ENCODE data around the gene NEK10. TPM values are rescaled to one million over a fixed set of nuclear protein-coding genes. Genes with fewer than 3 reads are reported as not detected.

The NEK10 gene
- total and polyA plus RNA-seq, 2 of the 4 experiments (the other 2 are of a cell fraction), result 2.2 to 6.6 TPM

DNA sequence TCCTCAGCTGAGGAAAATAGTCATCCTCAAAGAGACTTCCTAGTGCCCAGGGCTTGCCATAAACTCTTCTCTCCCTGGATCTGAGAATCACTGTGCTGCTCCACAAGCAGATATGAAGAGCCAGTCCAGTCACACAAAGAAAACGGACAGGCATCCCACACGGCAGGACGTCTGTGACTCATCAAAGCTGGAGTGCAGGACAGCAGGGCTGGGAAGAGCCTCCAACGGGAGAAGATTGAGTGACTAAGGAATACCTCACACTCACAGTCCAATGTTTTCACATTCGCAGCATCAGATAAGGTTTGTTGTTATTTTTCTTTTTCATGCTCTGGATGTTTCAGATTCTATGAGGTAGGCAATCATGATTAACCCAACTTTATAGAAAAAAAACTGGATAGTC is 57.8 kb downstream of the NEK10 start:
- Histone ChIP-seq H3K14ac (replicated peaks; ENCODE audit: low read depth, low read length) (no peak overlapping the region), H4K5ac (ENCODE audit: low read depth, low read length) (no peak overlapping the region), H2AK5ac (ENCODE audit: low read depth, low read length) (no peak overlapping the region), H3K4me3 (ENCODE audit: insufficient read depth, low read depth, low read length) (no peak overlapping the region), H2AFZ (replicated peaks; ENCODE audit: low read length, poor library complexity) (peak overlapping the region; percentile 63), H4K20me1 (ENCODE audit: insufficient read depth, low read length) (no peaks in the 10 kb centered on the region; the same call in 1 of the 2 replicates), H3K9ac (ENCODE audit: low read depth, low read length) (peak overlapping the region; percentile 25; the same call in 1 of the 2 replicates), H4K8ac (ENCODE audit: low read depth in 2 of 2, low read length in 2 of 2) (peak overlapping the region in 1 of 2 experiments; percentile 48; a peak in 3 of 4 replicates), H3K9me1 (ENCODE audit: insufficient read depth, low read length) (no peaks in the 10 kb centered on the region), H2BK20ac (ENCODE audit: low read depth, low read length) (peak overlapping the region; percentile 82), H2BK120ac (ENCODE audit: low read depth, low read length) (peak overlapping the region; percentile 85), H3K4ac (ENCODE audit: low read depth, low read length) (peak overlapping the region; percentile 58), H3K79me1 (ENCODE audit: low read depth in 1 of 2, low read length in 2 of 2) (no peaks in the 10 kb centered on the region), H3K23ac (ENCODE audit: low read depth, low read length) (peak overlapping the region; percentile 73; the same call in 1 of the 2 replicates), H3K4me2 (ENCODE audit: low read depth, low read length) (peak overlapping the region; percentile 2; the same call in 1 of the 2 replicates), H2BK5ac (ENCODE audit: low read depth, low read length, poor library complexity, severe bottlenecking) (peak overlapping the region; percentile 83), H3K18ac (ENCODE audit: low read depth, low read length) (peak overlapping the region; percentile 52; the same call in 1 of the 2 replicates), H3K36me3 (ENCODE audit: control insufficient read depth, insufficient read depth, low read length) (no peaks in the 10 kb centered on the region), H2BK15ac (ENCODE audit: low read depth, low read length) (peak overlapping the region; percentile 21; the same call in 2 of the 3 replicates), H3K27ac (ENCODE audit: insufficient read depth, low read length) (peak overlapping the region; percentile 46; the same call in 1 of the 2 replicates), H3K4me1 (ENCODE audit: control insufficient read depth, insufficient read depth, low read length) (peaks cover 3% of the 10 kb centered on the region; the same call in 1 of the 2 replicates), H3K9me3 (ENCODE audit: control insufficient read depth, insufficient read depth, low read length) (no peaks in the 10 kb centered on the region), H3K56ac (ENCODE audit: extremely low read depth, insufficient read depth, low read length) (peak overlapping the region; percentile 85; the same call in 1 of the 2 replicates), H2AK9ac (replicated peaks; ENCODE audit: low read depth, low read length, poor library complexity) (peak overlapping the region; percentile 12), H4K91ac (ENCODE audit: insufficient read depth, low read depth, low read length) (peak overlapping the region; percentile 62), H3K27me3 (ENCODE audit: control insufficient read depth, insufficient read depth, low read length) (no peaks in the 10 kb centered on the region)
- intact Hi-C loops (cut with micrococcal nuclease) (loop anchor here (5.0 kb wide), 1 partner anchor 46 kb away; no protein-coding TSS in a partner anchor), in situ Hi-C loops (cut with MboI; ENCODE audit: low sequenced_read_pairs) (loop anchor here (10.0 kb wide), 1 partner anchor 373 kb away; no protein-coding TSS in a partner anchor), dilution Hi-C loops (cut with HindIII; ENCODE audit: low sequenced_read_pairs, unreplicated experiment) (no loop called here)
- no CpG with 5 or more reads among the region's 5 CpGs for WGBS, 2 experiments (ENCODE audit: extremely low coverage in 2 of 2, insufficient read length in 1 of 2)
- peak; percentile 96 for DNase-seq
- ChIA-PET CTCF (interaction anchor here (1.4 to 2.0 kb wide), 3 partner anchors 8 to 369 kb away, joined by 3 to 5 read pairs (median 4); no protein-coding TSS in a partner anchor), POLR2A (ENCODE audit: unreplicated experiment) (no interaction called here)
- ATAC-seq (ENCODE audit: low read depth), result peak; percentile 94
- no TSS peak for BruUV-seq (replicated peaks)
- TF ChIP-seq RAD21 (IDR thresholded peaks at IDR 0.05; ENCODE audit: low read length), result peak; percentile 22; the same call in 1 of the 2 replicates
- peak; percentile 89 for TF ChIP-seq FOS (IDR thresholded peaks at IDR 0.05; ENCODE audit: low read depth, low read length)
- peak; percentile 63; the same call in 1 of the 2 replicates for TF ChIP-seq NFE2L2 (IDR thresholded peaks at IDR 0.05; ENCODE audit: low read depth, low read length)
- 0 out of 2 replicates have a peak, but pooled peaks have one; percentile 36 for TF ChIP-seq MXI1 (IDR thresholded peaks at IDR 0.05; ENCODE audit: borderline replicate concordance, low read depth, low read length)
- 0 out of 2 replicates have a peak, but pooled peaks have one; percentile 9 for TF ChIP-seq CEBPB (IDR thresholded peaks at IDR 0.05; ENCODE audit: low read depth, low read length)
- TF ChIP-seq RCOR1 (IDR thresholded peaks at IDR 0.05; ENCODE audit: insufficient replicate concordance, low read length), result no peak
- peak; percentile 76 for TF ChIP-seq BHLHE40 (IDR thresholded peaks at IDR 0.05; ENCODE audit: low read depth, low read length)
- TF ChIP-seq MAFK (IDR thresholded peaks at IDR 0.05; ENCODE audit: low read depth, low read length), result 0 out of 2 replicates have a peak, but pooled peaks have one; percentile 31
- TF ChIP-seq, protein P1, sequence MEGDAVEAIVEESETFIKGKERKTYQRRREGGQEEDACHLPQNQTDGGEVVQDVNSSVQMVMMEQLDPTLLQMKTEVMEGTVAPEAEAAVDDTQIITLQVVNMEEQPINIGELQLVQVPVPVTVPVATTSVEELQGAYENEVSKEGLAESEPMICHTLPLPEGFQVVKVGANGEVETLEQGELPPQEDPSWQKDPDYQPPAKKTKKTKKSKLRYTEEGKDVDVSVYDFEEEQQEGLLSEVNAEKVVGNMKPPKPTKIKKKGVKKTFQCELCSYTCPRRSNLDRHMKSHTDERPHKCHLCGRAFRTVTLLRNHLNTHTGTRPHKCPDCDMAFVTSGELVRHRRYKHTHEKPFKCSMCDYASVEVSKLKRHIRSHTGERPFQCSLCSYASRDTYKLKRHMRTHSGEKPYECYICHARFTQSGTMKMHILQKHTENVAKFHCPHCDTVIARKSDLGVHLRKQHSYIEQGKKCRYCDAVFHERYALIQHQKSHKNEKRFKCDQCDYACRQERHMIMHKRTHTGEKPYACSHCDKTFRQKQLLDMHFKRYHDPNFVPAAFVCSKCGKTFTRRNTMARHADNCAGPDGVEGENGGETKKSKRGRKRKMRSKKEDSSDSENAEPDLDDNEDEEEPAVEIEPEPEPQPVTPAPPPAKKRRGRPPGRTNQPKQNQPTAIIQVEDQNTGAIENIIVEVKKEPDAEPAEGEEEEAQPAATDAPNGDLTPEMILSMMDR (conservative IDR thresholded peaks at IDR 0.05; ENCODE audit: low read depth, low read length), result no peak
- TF ChIP-seq, protein P2, sequence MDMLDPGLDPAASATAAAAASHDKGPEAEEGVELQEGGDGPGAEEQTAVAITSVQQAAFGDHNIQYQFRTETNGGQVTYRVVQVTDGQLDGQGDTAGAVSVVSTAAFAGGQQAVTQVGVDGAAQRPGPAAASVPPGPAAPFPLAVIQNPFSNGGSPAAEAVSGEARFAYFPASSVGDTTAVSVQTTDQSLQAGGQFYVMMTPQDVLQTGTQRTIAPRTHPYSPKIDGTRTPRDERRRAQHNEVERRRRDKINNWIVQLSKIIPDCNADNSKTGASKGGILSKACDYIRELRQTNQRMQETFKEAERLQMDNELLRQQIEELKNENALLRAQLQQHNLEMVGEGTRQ (IDR thresholded peaks at IDR 0.05; ENCODE audit: low read depth, low read length), result no peak
- TF ChIP-seq SMC3 (IDR thresholded peaks at IDR 0.05; ENCODE audit: low read depth, low read length), result no peak
